Measurements from ENCODE around the gene TBC1D3B.

- no peak for TF ChIP-seq ZFX (IDR thresholded peaks at IDR 0.05)
- TF ChIP-seq, protein P1, sequence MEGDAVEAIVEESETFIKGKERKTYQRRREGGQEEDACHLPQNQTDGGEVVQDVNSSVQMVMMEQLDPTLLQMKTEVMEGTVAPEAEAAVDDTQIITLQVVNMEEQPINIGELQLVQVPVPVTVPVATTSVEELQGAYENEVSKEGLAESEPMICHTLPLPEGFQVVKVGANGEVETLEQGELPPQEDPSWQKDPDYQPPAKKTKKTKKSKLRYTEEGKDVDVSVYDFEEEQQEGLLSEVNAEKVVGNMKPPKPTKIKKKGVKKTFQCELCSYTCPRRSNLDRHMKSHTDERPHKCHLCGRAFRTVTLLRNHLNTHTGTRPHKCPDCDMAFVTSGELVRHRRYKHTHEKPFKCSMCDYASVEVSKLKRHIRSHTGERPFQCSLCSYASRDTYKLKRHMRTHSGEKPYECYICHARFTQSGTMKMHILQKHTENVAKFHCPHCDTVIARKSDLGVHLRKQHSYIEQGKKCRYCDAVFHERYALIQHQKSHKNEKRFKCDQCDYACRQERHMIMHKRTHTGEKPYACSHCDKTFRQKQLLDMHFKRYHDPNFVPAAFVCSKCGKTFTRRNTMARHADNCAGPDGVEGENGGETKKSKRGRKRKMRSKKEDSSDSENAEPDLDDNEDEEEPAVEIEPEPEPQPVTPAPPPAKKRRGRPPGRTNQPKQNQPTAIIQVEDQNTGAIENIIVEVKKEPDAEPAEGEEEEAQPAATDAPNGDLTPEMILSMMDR (conservative IDR thresholded peaks at IDR 0.05): no peak
Observed at GRCh38 chr17:36205637-36206485, 29.4 kb upstream of the TBC1D3B start.

Measured in C4-2B (cell line).